DMS 273 treated with DMSO at 0.1 percent for 48 hours (cell line): ENCODE measurements around the gene LYRM4.

Source experiments
- DNase-seq: peaks from one replicate; lab custom pipeline; 2025; lab: John Stamatoyannopoulos, UW

Gene LYRM4

DNA sequence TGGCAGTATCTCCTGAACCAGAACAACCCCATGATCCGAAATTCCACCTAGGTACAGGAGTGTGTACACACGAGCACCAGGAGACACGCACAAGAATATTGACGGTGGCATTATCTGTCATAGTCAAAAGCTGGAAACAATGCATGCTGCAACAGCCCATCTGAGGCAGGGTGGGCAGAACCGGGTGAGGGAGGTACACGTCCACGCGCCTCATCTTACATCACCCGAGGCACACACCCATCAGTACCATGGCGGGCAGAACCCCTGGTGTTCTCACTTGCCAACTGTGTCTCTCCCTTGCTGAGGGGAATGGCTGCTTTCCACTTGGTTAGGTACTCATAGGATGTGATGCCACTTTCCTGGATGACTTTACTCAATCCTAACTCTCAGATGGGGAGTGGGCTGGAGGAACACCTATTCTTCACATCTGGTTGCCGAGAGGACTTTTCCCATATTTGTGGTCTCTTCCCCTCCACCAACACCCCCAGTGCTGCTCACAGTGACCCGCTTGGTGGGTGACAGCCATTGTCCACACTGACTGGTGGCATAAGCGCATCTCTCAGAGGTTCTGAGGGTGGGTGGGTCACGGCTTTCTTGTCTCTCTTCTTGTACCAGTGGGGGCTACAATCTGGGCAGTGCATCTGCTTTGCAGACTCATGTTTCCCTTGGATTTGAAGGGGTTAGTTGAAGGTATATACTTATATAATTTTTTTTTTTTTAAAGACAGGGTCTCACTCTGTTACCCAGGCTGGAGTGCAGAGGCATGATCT is 162.1 kb downstream of the LYRM4 start:
- DNase-seq = no peak

DNA sequence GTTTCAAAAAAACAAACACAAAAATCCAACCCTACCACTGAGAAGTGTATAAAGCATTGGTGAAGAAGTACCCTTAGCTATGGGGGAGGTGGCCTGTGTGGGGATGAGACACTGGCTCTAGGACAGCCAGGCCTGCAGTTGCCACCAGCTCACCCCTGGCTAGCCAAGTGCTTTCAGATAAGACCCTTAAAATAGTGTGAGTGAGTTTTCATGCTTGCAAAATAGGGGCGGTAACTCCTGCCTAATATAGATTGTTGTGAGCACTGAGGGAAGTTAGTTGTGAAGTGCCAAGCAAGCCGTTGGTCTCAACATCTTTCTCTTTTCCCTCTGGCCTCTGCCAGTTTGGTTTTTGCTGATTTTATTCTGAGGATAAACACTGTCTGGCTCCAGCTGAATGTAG is 164.3 kb downstream of the LYRM4 start:
- no peak for DNase-seq

DNA sequence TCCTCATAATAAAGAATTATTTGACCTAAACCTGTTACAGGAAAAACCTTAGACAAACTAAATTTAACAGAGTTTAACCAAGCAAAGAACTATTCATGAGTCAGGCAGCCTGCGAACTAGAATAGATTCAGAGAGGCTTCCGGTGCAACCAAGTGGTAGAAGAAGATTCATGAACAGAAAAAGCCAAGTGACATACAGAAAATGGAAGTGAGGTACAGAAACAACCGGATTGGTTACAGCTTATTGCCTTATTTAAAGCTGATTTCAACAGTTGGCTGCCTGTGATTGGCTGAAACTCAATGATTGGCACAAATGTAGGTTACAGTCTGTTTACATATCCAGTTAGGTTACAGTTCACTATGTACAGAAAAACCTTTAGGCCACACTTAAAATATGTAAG is 165.5 kb downstream of the LYRM4 start:
- DNase-seq = no peak

DNA sequence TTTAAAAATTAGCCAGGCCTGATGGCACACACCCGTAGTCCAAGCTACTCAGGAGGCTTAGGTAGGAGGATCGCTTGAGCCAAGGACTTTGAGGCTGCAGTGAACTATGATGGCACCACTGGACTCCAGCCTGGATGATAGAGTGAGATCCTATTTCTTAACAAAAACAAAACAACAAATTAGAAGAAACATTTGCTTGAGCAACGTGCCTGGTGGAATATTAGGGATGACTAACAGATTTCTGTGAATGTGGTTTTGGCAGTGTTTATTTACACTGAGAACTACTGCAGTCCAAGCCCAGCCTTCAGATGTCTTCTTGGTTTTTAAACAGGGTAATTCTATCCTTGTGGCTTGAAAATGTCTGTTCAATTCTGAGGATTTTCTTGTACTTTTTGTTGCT is 166.4 kb downstream of the LYRM4 start:
- no peak for DNase-seq

DNA sequence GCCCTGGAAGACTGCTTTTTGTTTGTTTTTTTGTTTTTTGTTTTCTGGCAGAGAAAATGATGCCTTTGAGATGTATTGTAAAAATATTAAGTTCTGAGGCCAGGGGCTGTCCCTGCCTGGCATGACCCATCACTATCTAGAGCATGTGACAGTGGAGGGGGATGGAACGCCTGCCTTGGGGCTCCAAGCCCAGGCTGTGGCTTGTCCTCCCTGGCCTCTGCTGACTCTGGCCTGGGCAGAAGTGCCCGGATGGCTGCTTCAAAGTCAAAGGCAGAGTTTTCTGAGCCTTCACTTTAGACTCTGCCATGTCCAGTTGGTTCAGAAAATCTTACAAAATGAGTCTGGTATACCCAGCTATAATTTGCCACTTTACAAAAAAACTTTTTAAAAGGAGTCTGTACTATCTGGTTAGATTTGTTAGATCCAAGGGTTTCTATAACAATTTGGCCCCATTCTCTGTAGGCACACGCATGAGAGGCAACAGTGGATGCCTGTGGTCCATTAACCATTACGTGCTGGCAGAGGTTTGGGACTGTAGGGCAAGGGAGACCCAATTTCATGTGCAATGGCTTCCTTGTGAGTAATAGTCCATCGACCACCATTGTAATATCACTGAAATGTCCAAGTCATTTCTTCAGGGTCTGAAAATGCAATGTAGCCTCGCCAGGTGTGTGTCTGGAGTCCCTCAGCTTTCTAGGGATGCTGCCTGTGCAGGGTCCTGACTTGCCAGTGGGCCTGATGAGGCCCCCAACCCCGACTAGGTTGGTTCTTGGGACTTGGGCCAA is 167.3 kb downstream of the LYRM4 start:
- DNase-seq = no peak

DNA sequence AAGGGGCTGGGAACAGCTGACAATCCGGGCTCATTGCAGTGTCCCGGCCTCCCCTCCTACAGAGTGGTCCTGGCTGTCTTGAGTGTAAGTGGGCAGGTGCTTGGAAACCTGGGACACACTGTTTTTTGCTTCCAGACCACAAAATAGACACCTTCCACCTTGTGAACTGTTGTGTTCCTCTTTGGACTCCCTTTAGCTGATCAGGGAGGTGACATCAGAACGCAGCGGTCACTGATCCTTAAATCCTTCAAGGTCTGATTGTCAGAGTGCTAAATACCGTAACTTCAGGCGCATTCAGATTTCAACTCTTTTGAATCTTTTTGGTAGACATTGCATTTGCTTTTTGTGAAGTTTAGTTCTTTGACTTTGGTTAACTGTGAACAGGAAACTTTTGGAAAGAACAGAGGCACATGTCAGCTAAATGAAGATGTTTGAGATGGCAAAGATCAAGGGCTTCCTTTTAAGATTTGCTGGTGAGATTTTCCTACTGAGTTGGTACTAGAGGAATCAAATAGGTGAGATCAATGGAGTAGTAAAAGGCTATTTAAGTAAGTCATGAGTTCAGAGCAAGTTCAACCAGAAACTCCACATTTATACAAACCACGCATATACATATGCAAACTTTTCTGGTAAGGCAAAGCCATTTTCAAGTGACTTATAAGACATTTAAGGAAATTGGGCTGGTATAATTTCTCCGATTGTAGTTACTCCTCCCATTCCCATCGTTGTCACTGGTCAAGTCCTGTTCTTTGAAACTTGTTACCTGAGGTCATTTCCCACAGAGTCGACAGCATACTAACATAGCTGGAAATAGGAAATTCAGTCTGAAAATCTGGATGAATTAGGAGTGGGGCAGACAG is 169.3 kb downstream of the LYRM4 start:
- DNase-seq = no peak

DNA sequence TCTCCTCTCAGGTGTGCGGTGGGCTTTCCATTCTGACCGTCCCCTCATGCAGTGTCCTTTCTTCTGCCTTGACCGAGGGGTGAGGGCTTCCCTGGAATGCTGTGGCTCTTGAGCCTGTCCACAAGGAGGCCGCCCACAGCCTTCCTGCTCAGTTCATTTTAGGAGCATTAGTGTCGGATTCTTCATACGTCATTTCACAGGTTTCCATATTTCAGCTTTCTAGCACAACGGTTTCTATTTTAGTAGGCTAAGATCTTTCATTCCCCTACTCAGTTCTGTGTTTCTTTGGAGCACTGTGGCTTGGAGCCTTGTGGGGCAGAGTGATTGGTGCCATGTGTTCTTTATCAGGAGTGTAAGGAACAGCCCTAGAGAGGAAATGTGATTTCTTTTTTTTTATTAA is 170.1 kb downstream of the LYRM4 start:
- DNase-seq = no peak

DNA sequence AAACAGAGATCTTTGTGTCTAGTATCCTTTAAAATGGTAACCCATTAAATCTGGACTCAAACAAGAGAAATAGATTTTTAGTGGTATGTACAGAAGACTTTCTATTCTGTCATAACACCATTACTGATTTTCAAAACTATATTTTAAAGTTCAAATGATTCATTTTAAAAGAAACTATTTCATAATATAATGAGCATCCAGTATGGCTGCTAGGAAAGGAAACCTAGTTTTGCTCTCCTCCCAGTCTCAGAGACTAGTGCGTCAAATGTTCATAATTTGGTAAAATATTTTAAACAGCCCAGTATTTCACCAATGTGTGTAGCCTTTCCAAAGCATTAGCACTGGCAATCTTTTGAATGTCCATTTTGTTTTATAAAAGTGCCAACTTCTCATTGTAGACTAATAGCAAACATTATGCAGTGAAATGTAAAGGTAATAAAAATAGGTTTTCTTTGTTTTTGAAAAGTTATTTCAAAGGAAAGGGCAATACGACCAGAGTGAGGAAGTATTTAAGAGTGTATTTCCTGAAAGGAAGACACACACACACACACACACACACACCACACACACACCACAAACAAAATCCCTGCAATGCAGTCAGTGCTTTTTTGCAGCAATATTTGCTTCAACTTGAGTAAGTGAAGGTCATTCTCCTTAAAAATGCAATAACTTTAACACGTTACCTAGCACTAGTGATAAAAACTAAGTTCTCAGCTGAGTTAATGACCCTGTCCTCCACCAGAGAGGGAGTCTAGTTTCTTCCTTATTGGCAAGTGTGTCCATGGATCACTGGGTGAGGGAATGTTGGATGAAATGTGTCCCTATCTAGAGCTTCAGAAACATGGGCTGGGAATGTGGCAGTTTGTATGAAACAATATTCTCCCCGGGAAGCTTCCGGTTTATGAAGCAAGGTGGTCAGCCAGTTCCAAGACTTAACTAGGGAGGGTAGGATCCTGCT is 171.0 kb downstream of the LYRM4 start:
- DNase-seq = no peak

DNA sequence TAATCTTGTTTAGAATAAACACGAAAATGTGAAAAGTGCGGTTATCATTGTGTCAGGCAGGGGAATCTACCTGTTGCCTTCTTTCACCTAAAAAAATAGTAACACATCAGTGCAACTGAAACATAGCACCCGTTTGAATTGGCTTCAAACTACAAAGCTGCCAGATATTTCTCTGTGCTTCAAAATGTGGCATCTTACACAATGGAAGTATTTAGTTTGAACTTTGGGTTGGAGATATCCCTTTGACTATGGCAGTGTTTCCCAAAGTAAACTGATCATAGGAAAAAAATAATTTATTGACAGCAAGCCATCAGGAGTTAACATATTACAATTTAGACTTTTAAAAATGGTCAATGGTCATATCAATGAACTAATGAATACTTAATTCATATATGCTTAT is 172.0 kb downstream of the LYRM4 start:
- no peak for DNase-seq

DNA sequence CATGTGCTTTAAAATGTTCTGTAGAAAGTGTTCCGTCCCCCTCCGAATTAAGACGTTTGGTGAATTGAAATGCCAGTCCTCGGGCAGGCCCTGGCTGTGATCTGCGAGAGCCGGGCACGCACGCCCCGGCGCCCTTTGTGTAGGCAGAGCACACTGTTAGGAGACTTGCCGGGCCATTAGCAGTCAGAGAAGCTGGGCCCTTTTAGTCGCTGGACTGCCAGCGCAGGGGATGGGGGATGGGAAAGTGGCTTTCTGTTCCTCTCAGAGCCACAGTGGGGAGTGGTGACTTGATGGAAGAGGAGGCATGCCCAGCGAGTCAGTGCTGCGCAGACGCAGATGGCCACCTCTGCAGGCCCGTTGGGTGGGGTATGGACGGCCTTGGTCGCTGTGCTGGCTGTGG is 173.4 kb downstream of the LYRM4 start:
- no peak for DNase-seq

DNA sequence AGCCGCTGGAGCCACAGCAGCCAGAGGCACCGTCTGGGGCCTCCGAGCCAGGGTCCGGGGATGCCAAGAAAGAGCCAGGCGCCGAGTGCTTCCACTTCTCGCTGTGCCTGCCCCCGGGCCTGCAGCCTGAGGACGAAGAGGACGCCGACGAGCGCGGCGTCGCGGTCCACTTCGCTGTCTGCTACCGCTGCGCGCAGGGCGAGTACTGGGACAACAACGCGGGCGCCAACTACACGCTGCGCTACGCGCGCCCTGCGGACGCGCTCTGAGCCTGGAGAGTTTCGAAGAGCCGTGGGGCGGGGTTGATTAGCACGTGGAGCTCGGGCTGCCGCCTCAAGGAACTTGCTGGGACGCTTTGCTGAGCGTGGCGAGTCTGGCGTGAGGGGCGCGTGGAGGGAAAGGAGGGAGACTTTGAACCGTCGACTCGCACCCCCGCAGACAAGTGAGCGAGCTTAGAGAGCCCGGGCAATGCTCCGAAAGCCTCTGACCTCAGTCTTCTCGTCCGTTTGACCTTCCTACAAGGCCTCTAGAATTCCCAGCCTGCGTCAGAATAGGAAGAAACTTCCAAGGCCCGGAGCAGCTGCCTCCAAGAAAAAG is 174.4 kb downstream of the LYRM4 start:
- DNase-seq = no peak

DNA sequence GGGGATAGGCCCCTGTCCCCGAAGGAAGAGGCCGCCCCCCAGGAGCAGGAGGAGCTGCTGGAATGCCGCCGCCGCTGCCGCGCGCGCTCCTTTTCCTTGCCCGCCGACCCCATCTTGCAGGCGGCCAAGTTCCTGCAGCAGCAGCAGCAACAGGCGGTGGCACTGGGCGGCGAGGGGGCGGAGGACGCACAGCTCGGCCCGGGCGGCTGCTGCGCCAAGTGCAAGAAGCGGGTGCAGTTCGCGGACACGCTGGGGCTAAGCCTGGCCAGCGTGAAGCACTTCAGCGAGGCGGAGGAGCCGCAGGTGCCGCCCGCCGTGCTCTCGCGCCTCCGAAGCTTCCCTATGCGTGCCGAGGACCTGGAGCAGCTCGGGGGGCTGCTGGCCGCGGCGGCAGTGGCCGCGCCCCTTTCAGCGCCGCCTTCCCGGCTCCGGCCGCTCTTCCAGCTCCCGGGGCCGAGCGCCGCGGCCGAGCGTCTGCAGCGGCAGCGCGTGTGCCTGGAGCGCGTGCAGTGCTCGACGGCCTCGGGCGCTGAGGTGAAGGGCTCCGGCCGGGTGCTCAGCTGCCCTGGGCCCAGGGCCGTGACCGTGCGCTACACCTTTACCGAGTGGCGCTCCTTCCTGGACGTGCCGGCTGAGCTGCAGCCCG is 175.0 kb downstream of the LYRM4 start:
- peak; percentile 14 for DNase-seq

DNA sequence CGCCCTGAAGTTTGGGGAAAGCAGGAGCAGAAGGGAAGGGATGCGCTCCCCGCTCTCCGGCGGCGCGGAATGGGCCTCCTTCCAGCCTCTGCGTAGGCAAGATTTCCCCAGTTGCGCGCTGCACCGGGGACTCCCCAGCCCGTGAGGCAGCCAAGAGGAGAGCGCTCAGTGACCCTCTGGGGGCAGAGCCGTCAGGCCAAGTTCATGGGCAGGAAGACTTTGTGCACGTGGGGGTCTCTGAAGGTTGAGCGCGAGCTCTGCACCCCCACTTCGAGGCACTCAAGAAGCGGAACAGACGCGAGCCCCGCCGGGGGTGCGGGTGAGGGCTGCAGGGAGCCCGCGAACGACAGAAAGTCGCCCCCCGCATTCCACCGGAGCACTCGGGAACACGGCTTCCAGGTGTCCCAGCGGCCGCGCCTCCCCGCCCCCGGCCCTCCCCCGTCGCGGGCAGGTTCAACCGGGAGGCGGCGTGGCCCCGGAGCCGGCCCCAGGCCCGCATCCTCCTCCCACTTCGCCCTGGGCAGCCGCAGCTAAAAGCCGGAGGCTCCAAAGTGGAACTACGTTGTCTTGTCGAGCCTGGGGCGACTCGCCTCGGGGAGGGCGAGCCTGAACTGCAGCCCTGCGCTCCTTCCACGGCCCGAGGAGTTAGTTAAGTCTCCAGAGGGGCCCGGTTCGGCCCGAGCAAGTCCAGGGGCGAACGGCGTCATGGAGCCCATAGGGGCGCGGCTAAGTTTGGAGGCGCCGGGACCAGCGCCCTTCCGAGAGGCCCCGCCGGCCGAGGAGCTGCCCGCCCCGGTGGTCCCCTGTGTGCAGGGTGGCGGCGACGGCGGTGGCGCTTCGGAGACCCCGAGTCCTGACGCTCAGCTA is 175.7 kb downstream of the LYRM4 start, which contains the start of gene PPP1R3G:
Gene PPP1R3G, plus strand, starts transcription at position 561 of the 867 bp plus-strand sequence. Its CDS starts 145 bp downstream, at position 706.
- DNase-seq = no peak

DNA sequence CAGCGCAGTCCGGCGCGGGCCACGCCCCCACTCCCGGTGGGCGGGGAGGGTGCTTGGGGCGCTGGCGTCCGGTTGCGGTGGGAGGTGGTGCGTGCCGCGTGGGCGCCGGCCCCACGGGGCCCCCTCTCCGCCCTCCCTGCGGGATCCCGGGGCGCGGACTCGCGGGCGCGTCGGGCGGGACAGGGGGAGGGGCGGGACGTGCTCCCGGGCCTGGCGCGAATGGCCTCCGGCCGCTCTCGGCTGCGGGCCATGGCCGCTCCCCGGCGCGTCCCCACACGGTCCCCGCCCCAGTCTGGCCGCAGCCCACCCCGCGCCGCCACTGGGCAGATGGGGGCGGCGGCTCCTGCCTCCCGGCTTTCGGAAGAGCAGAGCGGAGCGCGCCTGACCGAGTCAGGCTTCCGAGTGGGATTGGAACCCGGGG is 176.4 kb downstream of the LYRM4 start:
- DNase-seq = no peak

DNA sequence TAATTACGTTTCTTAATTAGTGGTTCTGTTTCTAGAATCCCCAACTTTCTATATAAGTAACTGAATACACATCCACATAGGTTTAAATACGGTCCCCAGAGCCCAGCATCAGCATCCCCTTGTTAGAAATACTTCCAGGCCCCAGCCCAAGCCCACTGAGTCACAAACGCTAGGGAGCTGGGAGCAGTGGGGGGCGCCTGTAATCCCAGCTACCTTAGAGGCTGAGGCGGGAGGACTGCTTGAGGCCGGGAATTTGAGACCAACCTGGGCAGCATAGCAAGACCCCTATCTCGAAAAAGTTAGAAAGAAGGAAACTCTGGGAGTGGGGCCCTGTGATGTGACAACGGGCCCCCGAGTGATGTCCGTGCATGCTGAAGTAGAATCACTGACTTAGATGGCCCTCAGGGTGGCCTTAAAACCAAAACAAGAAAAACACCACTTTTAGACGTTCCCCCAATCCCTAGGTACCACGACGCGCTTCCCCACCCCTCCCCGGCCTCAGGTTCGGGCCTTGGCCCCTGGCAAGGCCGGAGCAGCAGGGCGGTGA is 176.9 kb downstream of the LYRM4 start:
- DNase-seq = no peak

DNA sequence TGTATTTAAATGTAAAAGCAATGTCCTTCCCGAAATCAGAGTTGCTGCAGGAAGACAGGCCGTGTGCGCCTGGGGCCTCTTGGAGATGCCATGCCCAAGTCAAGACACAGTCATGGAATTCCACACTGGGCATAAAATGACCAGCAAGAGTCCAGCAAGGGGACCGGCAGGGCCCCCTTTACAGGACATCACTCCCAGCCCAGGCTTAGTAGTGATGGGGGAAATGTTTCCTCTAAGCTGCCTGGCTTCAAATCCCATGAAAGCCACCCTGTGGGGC is 177.5 kb downstream of the LYRM4 start:
- no peak for DNase-seq

DNA sequence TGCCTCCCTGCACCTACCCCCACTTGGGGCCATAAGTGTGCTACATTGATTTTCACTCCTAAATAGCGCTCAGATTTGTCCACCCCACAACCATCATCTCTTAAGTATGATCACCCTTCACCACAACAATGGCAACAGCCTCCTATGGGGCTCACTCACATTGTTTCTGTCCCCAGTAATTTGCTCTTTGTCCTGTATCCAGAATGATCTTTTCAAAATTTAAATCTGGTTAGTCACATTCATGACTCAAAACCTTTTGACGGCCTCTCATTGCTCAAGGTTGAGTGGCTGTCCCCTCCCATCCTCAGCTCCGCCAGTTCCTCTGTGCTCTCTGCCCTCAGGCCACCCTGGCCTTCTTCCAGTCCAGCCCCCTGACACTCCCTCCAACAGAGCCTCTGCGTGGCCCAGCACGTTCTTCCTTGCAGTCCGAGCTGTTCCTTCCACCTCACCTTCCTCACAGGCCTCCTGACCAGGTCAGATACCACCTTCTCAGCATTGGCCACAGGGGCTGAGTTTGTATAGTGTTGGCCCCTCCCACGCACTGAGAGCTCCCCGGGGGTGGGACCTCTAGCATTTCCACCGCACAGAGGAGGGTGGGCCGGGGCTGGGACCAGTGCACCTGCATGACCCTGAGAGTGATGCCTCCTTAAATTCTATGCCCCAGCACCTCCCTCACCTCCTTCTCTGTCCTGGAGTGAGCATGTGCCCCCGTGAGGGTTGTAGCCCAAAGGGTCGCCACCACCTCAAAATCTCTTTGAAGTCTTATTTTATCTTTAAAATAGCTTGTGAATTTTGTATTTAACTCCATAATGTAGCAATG is 178.1 kb downstream of the LYRM4 start:
- DNase-seq = no peak

DNA sequence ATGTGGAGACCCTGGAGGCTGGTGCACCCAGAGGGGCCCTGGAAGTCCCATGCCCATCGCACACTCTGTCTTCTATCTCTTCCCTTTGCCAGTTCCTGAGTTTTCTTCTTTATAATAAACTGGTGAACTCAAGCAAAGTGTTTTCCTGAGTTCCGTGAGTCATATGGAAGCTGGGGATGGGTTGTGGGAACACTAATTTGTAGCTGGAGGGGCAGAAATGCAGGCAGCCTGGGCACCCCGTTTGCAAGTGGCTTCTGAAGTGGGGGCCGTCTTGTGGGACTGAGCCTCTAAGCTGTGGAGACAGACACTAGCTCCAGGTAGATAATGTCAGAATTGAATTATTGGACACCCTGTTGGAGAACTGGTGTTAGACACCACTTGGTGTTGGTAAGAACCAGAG is 178.8 kb downstream of the LYRM4 start:
- DNase-seq = no peak
